HT1080 (cell line): ENCODE measurements around the gene WDR19. TPM values are rescaled to one million over a fixed set of nuclear protein-coding genes. Genes with fewer than 3 reads are reported as not detected.

Source experiments
- DNase-seq: peaks from one replicate; pipeline ENCODE4 v3.0.0-alpha.2; 2015; ENCODE audit warnings: low read depth
- small RNA-seq: library from RNA; depleted of rRNA; stranded (forward); fragments of <200 nt; gene quantifications from one replicate; pipeline ENCODE3, GENCODE V24; 2014
- total RNA-seq: library from RNA; depleted of rRNA; stranded (reverse); fragments of >200 nt; shearing (Covaris generic); gene quantifications from 2 replicates; pipeline ENCODE4 v1.2.3, GENCODE V29; 2014; rRNA removed

The WDR19 gene
- total RNA-seq, 1 experiment from 2014 or later: 3.9 TPM

DNA sequence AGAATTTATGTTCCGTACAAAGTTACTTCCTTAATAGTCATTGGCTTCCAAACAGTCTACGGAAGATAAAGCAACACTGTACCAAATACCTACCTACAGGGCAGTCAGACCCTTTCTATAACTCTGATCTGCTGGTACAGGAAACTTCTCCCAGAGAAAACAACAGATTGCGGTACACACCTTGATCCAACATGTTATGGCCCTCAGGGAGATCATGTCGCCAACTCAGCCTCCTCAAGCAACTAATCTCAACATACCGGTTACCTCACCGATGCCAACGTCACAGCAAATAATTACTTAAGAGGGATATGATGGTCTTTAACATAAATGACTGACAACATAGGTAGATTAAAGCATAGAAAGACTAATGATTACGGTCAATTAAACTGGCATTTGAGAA lies 113.5 kb downstream of the WDR19 start:
- no peak for DNase-seq

DNA sequence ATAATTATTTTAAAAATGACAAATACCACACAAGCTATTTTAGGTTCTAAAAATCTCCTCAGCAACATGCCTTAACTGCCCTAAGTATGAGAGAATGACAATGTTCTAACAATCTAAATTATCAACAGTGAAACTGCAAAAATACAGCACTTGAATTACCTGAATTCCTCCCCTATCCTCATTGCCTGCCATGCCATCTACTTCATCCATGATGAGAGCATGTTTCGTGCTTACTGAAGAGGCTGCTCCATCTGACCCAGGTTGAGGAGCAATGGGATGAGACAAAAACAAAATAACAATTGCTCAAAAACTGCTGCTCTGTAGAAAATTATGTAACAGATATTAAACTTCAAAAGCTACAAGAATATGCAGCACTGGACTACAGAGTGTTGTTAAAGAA lies 120.6 kb downstream of the WDR19 start:
- DNase-seq: no peak

DNA sequence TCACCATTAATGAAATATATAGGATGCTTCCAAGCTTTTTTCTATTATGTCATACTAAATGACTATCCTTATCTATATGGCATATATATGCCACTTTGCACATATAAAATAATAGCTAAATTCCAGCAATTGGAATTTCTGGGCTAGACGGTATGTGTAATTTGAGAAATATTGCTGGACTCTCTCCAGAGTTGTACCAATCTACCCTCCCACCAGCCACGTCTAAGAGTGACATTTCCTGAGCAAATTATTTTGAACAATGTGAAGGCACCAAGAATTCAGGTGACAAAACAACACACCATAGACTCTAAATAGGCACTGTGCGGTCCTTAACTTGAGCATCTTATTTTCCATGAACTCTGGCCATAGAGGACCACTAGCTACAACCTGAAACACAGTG lies 121.5 kb downstream of the WDR19 start:
- no peak for DNase-seq

DNA sequence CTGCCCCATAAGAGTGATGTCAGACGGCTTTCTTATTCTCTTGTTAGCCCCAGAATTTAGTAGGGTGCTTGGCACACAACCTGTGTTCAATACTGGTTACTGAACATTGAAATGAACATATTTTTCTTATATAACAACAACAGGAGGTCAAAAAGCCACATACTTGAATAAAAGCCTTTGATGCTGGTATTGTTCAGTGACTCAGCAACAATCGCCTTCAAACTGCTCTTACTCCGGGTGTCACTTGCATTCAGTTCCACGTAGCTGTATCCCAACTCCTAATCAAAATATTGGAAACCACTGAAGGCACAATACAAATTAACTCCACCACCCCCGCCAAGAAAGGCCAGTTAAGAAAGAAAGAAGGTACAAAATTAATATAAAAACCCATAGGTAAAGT lies 122.3 kb downstream of the WDR19 start:
- no peak for DNase-seq

DNA sequence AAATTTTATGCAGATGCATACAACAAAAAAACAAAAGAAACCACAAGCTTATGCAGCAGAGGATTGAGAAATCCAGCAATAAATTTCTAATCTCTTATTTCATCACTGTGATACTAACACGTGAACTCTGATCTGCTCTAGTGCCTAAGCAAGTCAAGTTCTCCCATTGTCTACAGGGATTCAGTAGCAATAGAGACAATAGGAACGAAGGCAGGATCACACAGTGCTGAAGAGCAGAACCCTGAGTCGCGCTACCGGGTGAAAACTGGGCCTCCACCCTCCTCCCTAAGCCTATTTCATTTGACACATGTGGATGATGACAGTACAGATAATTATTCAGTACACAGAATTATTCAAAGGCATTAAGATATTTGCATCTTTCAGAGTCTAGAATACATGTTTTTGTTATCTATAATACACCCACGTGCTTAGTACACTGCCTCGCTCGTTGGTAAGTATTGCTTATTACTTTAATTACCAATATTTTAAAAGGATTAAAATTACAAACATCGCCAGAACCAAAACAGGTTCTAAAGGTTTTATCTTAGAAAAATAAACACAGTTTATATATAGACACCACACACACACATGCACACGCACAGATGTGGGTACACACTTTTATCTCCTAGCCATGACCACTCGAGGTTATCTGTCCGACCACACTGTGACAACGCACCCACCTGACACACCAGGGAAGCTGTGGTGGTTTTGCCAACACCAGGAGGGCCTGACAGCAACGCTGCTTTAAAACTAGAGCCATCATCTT lies 123.8 kb downstream of the WDR19 start:
- no peak for DNase-seq

DNA sequence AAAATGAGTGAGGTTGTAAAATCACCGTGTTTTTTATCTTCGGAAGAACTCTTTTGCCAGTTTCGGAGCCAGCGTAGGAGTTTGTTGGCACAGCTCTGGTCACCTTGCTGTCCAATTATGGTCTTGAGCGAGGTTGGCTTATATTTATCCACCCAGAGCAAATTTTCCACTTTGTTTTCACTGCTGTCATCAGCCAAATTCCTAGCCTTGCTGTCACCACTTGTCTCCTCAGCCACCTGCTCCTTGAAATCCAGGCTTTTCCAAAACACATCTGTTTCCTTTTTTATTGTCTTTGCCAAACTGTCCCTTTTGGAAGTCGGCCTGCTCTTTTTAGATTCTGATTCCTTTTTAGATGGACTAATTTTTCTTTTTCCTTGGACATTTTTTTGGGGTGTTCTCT lies 126.3 kb downstream of the WDR19 start:
- DNase-seq: no peak

DNA sequence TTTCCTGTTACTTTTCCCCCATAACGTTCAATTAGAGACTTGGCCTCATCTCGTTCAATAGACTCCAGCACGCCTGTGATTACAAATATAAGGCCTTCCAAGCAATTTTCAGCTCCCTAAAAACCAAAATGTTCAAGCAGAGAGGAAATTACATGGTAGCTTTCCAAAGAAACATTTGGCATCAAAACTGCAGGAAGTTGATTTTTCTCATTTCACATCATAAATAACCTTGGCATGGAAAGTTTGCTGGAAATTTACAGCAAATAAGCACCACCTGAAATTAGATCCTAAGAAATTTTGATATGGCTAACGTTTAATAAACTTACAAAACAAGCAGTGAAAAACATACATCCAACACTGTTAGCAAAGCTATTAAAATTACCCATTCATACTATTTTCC lies 130.5 kb downstream of the WDR19 start:
- DNase-seq: no peak

DNA sequence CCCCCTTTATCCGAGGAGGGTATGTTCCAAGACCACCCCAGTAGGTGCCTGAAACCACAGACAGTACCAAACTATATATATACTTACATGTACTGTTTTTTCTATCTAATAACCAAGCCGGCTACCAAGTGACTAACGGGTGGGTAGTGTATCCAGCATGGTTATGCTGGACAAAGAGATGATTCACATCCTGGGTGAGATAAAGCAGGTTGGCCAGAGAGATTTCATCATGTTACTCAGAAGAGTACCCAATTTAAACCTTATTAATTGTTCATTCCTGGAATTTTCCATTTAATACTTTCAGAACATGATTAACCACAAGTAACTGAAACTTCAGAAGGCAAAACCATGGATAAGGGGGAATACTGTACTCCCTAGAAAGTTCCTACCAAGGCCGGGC lies 137.3 kb downstream of the WDR19 start:
- DNase-seq: peak; percentile 84

DNA sequence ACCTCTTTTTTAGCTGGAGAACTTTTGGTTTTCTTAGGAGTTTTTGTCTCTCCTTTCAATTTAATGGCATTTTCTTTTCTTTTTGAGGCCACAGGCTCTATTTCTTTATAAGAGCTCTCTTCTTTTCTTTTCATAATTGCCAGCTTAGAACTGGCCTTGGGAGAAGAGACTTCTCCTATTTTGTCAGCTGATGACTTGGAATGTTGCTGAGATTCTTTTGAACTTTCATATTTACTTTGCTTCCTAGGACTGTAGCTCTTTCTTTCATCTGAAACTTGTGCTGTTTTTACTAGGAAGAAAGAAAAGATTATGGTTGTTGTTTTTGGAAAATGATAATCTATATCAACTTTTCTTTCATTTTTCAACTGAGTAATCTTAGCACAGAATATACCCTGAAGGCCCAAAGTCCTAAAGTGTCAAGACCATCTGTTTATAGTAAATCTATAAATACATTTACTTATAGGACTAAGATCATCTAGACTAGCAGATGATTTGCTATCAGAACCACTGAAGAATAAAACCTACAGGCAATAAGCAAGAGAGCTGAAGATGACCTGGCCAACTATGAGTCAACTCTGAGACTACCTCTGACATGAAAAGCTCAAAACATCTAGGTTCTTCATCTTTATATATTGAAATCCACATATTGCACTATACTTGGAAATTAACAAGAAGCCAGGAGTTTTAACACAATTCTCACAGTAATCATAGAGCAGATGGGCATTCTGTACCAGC lies 138.2 kb downstream of the WDR19 start:
- peak; percentile 26 for DNase-seq

DNA sequence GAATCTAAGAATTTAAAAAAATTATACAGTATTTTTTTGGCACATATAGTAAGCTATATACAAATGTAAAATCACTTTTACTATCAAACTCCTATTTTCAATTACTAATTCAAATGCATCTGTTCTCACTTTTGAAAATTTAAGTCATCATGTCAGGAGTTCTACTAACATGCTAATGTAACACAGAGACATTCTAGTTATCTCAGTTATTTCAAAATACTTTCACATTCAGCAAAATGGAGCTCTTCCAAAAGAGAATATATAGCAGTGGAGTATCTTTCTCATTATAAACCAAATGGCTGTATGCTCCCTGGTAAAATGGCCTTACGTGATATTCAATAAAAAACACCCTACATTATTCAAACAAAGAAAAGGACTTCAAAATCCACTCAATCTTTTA lies 141.5 kb downstream of the WDR19 start:
- DNase-seq: no peak

DNA sequence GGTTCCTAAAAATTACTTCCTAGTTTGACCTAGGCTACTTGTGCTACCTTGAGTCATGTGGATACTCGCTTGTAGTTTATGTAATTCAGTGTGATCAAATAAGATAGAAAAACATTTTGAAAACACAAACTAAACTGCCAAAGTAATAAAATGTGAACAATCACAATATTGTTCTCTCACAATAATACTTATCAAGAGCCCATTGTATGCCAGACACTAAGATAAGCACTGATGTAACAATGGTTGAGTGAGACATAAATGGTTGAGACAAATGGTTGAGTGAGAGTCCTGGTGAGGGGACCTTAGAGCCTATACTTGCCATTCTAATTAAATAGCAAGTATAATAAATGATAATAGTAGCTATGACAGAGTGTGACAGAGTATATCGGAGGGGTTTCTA lies 142.1 kb downstream of the WDR19 start:
- DNase-seq: no peak

DNA sequence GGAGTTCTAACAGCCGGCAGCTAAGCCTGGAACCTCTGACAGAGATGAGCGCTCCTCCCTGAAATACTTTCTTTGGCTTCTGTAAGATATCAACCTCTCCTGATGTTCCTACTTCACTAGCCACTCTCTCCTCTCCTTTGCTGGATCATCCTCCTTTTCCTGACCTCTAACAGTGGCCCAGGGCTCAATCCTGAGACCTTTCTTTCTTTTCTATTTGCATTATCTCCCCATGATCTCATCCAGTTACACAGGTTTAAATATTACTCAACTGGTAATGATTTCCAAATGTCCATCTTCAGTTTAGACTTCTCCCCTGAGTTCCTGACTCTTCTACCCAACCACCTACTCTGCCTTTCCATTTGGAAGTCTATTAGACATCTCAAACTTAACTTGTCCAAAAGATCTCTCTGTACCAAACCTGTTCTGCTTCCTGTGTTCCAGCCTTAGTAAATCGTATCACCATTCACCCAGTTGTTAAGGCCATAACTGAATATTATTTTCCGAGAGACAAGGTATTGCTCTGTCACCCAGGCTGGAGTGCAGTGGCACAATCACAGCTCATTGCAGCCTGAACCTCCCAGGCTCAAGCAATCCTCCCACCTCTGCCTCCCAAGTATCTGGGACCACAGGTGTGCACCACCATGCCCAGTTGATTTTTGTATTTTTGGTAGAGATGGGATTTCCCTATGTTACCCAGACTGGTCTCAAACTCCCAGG lies 142.7 kb downstream of the WDR19 start:
- no peak for DNase-seq

DNA sequence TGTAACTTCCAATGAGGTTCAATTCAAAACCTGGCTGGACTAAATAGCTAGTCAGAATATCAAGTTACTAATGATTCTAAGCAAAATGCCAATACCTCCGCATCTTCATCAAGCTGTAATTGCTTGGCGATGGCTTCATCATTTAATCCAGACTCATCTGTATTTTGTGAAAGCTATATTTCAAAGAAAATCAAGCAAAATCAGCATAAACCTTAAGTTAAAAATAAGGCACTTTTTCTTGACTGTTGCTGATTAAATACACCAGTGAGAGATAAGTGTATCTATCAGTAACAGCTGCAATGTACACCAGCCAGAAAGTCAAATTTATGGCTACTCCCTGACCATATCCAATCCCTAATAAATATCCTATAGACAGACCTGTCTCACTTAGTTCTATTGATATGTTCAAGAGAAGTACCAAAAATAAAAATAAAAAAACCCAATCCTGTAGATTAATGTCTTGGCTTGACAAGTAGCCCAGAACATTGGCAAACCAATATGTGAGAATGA lies 144.2 kb downstream of the WDR19 start:
- DNase-seq: no peak

DNA sequence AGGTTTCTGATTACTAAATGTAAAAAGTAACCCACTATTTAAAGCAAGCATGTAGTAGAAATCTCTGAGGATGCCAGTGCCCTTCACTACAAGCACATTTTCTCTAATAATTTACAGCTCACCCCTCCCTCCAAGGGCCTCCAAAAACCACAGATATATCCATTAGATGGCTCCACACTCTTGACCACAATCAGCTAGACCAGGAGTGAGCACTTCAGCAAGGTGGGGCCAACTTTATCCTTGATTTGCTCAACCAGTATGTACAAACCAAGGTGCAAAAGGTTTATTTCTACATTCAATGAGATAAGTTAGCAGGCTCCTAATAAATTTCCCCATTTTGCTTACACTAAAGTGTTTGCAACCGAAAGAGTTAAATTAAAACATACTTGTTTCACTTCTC lies 148.0 kb downstream of the WDR19 start:
- no peak for DNase-seq

DNA sequence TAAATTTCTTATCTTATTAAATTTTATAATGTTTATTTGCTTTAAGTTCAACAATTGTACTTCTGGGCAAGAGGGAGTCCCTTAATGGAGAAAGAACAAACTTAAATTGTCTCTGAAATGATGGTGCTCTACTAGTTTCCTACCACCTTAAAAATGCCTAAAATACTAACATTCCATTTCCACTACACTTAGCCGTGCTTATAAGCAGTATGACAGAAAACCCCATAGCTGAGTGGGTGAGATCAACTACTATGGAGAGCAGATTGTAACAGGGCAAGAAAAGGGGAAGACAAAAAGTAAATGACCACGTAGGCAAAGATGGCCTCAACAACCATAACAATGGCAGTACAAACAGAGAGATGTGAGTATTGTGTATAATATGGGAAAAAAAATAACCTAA lies 148.9 kb downstream of the WDR19 start:
- DNase-seq: no peak

Small RNAs within 50 kb of the gene (small RNA-seq; reads per million reads assigned to genes)
- gene RNU6-32P: not detected

Other genes with a start within 250 kb of the WDR19 start
- 5.4 and 8.4 TPM in 2 replicates for gene TMEM156, start 150.1 kb upstream of the WDR19 start, total RNA-seq
- gene KLHL5, start 120.3 kb upstream of the WDR19 start, total RNA-seq: 33.0 and 37.1 TPM in 2 replicates
- gene RFC1, start 183.8 kb downstream of the WDR19 start, total RNA-seq: 27.7 and 40.9 TPM in 2 replicates
- not detected in 2 replicates for gene KLB, start 224.4 kb downstream of the WDR19 start, total RNA-seq